ENCODE data around the gene MED10.

MED10 gene

GRCh38 chr5:6405591-6405990 lies 27.2 kb upstream of the MED10 start:
- H3K36me3 Mint-ChIP-seq, result no peaks in the 10 kb centered on the region
- peaks cover 1% of the 10 kb centered on the region for H3K27me3 Mint-ChIP-seq
- H3K27ac Mint-ChIP-seq, result no peak overlapping the region
- no peak overlapping the region for H3K4me3 Mint-ChIP-seq
- H3K4me1 Mint-ChIP-seq, result no peaks in the 10 kb centered on the region
- no peaks in the 10 kb centered on the region for H3K9me3 Mint-ChIP-seq

- peaks cover 1% of the 10 kb centered on the region for H3K27me3 Mint-ChIP-seq
These were observed 25.8 kb upstream of the MED10 start for GRCh38 chr5:6404129-6404528.

GRCh38 chr5:6403416-6403815 lies 25.1 kb upstream of the MED10 start:
- H3K27ac Mint-ChIP-seq, result no peak overlapping the region
- H3K4me1 Mint-ChIP-seq, result no peaks in the 10 kb centered on the region
- H3K36me3 Mint-ChIP-seq, result no peaks in the 10 kb centered on the region
- no peak overlapping the region for H3K4me3 Mint-ChIP-seq
- peaks cover 1% of the 10 kb centered on the region for H3K27me3 Mint-ChIP-seq
- H3K9me3 Mint-ChIP-seq, result no peaks in the 10 kb centered on the region

More at GRCh38 chr5:6404129-6404528, 25.8 kb upstream of the MED10 start:
- Mint-ChIP-seq H3K36me3 (no peaks in the 10 kb centered on the region), H3K4me3 (no peak overlapping the region), H3K9me3 (no peaks in the 10 kb centered on the region), H3K27ac (no peak overlapping the region), H3K4me1 (no peaks in the 10 kb centered on the region)

- H3K27ac Mint-ChIP-seq, result no peak overlapping the region
- peaks cover 1% of the 10 kb centered on the region for H3K27me3 Mint-ChIP-seq
- H3K9me3 Mint-ChIP-seq, result no peaks in the 10 kb centered on the region
- H3K36me3 Mint-ChIP-seq, result no peaks in the 10 kb centered on the region
- no peaks in the 10 kb centered on the region for H3K4me1 Mint-ChIP-seq
- H3K4me3 Mint-ChIP-seq, result no peak overlapping the region
These were observed 24.6 kb upstream of the MED10 start for GRCh38 chr5:6402939-6403338.

GRCh38 chr5:6401410-6401809 lies 23.1 kb upstream of the MED10 start:
- H3K9me3 Mint-ChIP-seq, result no peaks in the 10 kb centered on the region
- H3K27me3 Mint-ChIP-seq, result no peaks in the 10 kb centered on the region
- no peak overlapping the region for H3K27ac Mint-ChIP-seq
- H3K36me3 Mint-ChIP-seq, result no peaks in the 10 kb centered on the region
- no peaks in the 10 kb centered on the region for H3K4me1 Mint-ChIP-seq
- no peak overlapping the region for H3K4me3 Mint-ChIP-seq

- no peak overlapping the region for H3K4me3 Mint-ChIP-seq
- H3K4me1 Mint-ChIP-seq, result no peaks in the 10 kb centered on the region
- no peaks in the 10 kb centered on the region for H3K27me3 Mint-ChIP-seq
- no peaks in the 10 kb centered on the region for H3K9me3 Mint-ChIP-seq
- no peak overlapping the region for H3K27ac Mint-ChIP-seq
- H3K36me3 Mint-ChIP-seq, result no peaks in the 10 kb centered on the region
These were observed 21.9 kb upstream of the MED10 start for GRCh38 chr5:6399980-6400910.

GRCh38 chr5:6398570-6399230 lies 20.4 kb upstream of the MED10 start:
- Mint-ChIP-seq H3K27ac (no peak overlapping the region), H3K36me3 (no peaks in the 10 kb centered on the region), H3K4me3 (no peak overlapping the region), H3K9me3 (no peaks in the 10 kb centered on the region), H3K4me1 (peaks cover under 1% of the 10 kb centered on the region), H3K27me3 (no peaks in the 10 kb centered on the region)

GRCh38 chr5:6397536-6398269 lies 19.4 kb upstream of the MED10 start:
- Mint-ChIP-seq H3K27me3 (peaks cover 1% of the 10 kb centered on the region), H3K9me3 (no peaks in the 10 kb centered on the region), H3K4me1 (peaks cover 5% of the 10 kb centered on the region), H3K4me3 (no peak overlapping the region), H3K36me3 (peaks cover 1% of the 10 kb centered on the region), H3K27ac (no peak overlapping the region)

GRCh38 chr5:6396836-6397535 lies 18.6 kb upstream of the MED10 start:
- H3K27ac Mint-ChIP-seq, result no peak overlapping the region
- no peak overlapping the region for H3K4me3 Mint-ChIP-seq
- peaks cover 2% of the 10 kb centered on the region for H3K27me3 Mint-ChIP-seq
- H3K9me3 Mint-ChIP-seq, result no peaks in the 10 kb centered on the region
- H3K36me3 Mint-ChIP-seq, result peaks cover 1% of the 10 kb centered on the region
- H3K4me1 Mint-ChIP-seq, result peaks cover 5% of the 10 kb centered on the region

GRCh38 chr5:6396043-6396442 lies 17.7 kb upstream of the MED10 start:
- Mint-ChIP-seq H3K27ac (no peak overlapping the region), H3K36me3 (peaks cover 1% of the 10 kb centered on the region), H3K4me1 (peaks cover 5% of the 10 kb centered on the region), H3K4me3 (no peak overlapping the region), H3K9me3 (no peaks in the 10 kb centered on the region), H3K27me3 (peaks cover 2% of the 10 kb centered on the region)

GRCh38 chr5:6395621-6396020 lies 17.3 kb upstream of the MED10 start:
- peaks cover 1% of the 10 kb centered on the region for H3K36me3 Mint-ChIP-seq
- no peak overlapping the region for H3K27ac Mint-ChIP-seq
- H3K27me3 Mint-ChIP-seq, result peaks cover 2% of the 10 kb centered on the region
- peaks cover 5% of the 10 kb centered on the region for H3K4me1 Mint-ChIP-seq
- H3K4me3 Mint-ChIP-seq, result no peak overlapping the region
- H3K9me3 Mint-ChIP-seq, result no peaks in the 10 kb centered on the region

- H3K4me3 Mint-ChIP-seq, result no peak overlapping the region
- H3K4me1 Mint-ChIP-seq, result peaks cover 5% of the 10 kb centered on the region
- H3K9me3 Mint-ChIP-seq, result no peaks in the 10 kb centered on the region
- peaks cover 2% of the 10 kb centered on the region for H3K27me3 Mint-ChIP-seq
- H3K27ac Mint-ChIP-seq, result no peak overlapping the region
- H3K36me3 Mint-ChIP-seq, result peaks cover 1% of the 10 kb centered on the region
These were observed 16.7 kb upstream of the MED10 start for GRCh38 chr5:6395102-6395445.

GRCh38 chr5:6394429-6395101 lies 16.2 kb upstream of the MED10 start:
- peaks cover 5% of the 10 kb centered on the region for H3K4me1 Mint-ChIP-seq
- peaks cover 1% of the 10 kb centered on the region for H3K36me3 Mint-ChIP-seq
- no peaks in the 10 kb centered on the region for H3K9me3 Mint-ChIP-seq
- no peak overlapping the region for H3K27ac Mint-ChIP-seq
- peaks cover 2% of the 10 kb centered on the region for H3K27me3 Mint-ChIP-seq
- no peak overlapping the region for H3K4me3 Mint-ChIP-seq

- Mint-ChIP-seq H3K36me3 (peaks cover 1% of the 10 kb centered on the region), H3K9me3 (no peaks in the 10 kb centered on the region), H3K4me3 (no peak overlapping the region), H3K27me3 (peaks cover 2% of the 10 kb centered on the region), H3K27ac (no peak overlapping the region), H3K4me1 (peaks cover 5% of the 10 kb centered on the region)
These were observed 15.3 kb upstream of the MED10 start for GRCh38 chr5:6393596-6394194.
